DMS153 (cell line): ENCODE results near the gene CYB561D1.
A peak's percentile ranks its signal among the peaks of the same experiment; 100 is the strongest.

Experiments used
- DNase-seq: peaks from one replicate; lab custom pipeline; 2025; lab: John Stamatoyannopoulos, UW

The CYB561D1 gene

DNA sequence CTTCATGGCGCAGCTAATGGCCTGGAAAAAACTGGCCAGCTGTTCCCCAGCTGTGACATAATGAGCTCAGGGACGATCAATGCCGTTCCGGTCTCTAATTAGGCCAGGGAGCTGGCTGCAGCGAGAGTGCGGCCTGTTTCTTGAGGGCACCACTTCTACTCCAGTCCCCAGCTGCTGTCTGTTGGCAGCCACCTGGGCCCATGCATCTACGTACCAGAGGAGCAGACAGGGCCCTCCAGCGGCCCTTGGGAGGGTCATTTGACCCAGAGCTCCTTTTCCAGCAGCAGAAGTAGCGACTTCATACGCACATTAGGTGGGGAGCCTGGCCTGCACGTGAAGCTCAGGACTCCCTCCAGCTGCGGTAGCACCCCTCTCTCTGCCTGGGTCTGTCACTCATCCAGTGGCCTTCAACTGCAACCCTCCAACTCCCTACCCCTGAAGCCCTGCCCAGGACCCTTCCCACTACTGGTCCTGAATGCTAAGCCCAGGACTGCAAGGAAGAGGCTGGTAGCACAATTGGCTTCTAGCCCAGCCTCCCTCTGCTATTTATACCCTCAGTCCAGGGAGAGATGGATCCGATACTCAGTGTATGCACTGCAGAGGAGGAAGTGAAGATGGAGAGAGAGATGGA is 36.7 kb downstream of the CYB561D1 start:
- DNase-seq, result no peak

DNA sequence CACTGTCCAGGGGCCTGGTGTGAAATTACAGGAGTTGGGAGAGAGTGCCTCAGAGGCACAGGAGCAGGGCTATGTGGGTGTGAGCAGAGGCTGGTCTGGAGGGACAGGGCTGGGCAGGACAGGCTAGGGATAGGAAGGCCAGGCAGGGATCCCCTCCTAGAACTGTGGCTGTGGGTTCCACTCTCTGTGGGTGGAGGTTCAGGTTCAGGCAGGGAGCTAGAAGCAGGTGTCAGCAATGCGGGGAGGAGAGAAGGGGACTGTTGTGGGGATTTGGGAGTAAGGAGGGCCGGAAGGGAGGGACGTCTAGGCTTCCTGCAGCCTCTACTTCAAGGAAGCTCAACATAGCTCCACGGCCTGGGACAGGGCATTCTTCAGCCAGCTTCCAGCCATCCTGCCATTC is 37.5 kb downstream of the CYB561D1 start:
- no peak for DNase-seq

DNA sequence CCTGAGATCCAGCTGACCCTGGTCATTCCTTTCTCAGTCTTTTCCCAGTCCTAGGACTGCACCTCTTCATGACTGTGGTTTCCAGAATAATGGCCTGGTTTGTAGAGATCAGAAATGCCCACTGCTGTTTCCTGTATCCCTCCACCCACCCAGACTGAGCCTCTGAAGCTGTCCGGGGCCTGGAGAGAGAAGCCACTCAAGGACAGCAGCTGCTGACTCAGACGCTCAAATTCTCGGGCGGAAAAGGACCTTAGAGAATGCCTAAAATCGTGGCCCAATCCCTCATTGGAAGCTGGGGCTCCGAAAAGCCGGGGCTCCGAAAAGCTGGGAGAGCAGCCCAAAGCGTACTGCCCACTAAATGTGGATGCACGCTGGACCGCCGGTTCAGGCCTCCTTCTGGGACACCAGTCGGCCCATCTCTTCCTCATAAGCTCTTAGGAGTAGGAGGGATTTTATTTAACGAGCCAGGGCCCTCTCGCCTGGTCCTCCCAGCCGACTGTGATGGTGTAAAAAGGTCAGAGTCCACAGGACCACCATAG is 38.0 kb downstream of the CYB561D1 start:
- no peak for DNase-seq

DNA sequence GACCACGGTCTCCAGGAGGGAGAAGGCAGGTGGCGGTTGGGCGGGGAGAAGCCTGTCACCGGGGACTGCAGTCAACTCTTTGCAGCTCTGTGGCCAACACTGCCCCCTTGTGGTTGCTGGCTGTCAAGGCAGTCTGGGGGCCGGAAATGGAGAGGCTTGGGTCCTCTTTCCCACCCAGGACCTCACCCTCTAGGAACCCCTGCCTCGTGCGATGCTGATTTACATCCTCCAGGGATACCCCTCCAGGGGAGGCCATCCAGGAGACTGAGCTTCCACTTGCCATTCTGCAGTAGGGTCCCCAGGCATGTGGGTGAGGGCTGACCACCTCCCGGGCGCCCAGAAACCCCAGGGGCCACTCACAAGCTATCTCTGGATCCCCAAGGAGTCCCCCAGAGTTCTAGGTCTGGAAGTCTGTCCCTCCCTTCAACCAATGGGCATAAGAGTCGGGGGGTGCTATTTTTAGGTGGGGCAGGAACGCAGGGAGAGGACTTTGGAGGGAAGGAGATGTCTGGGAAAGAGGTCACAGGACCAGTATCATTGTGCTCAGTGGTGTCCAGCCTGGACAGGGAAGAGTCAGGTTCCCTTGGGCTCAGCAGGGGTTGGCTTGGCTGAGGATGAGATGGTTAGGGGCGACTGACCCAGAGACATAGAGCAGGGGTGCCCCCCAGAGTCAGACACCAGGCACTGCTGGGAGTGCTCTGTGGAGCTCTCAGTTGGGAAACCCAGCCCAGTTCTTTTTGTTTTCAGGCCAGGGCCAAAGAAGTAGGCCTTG is 38.7 kb downstream of the CYB561D1 start:
- peak; percentile 47 for DNase-seq

DNA sequence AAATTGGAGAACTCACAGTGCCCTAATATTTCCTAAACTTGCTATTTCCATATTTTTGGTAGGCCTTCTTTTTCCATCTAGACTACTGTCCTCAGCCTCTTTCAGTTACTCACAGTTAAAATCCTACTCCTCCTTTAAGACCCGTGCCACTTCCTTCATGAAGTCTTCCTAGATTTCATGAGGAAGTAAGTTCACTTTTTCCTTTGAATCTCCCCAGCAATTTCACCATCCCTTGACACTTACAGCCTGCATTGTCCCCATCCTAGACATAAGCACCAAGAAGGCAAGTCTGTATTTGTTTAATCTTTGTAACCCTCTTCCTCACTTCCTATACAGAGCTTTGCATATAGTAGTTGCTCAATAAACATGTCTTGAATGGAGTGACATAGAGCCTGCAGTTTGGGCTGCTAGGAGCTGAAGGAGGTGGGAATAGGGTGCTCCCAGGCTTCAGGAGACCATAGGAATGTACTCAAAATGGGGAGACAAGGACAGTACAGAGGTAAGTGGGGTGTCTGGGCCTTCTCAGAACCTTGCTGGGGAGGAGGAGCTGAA is 40.5 kb downstream of the CYB561D1 start:
- no peak for DNase-seq

DNA sequence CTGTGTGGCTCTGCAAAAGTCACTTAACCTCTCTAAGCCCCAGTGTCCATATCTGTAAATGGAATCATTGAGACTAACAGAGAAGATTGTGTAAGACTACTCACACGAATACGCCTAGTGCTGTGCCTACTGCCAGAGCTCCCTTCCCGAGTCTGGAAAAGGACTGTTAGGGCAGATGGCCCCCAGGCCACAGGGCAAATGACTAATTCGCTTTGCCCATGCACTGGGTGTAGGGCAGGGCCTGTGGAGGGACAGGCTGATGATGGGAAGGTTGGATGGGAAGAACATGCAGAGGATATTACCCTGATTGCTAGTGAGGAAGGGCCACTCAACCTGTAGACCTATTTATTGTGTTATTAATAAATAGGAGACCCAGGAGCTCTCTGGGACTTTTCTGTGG is 41.6 kb downstream of the CYB561D1 start:
- no peak for DNase-seq

DNA sequence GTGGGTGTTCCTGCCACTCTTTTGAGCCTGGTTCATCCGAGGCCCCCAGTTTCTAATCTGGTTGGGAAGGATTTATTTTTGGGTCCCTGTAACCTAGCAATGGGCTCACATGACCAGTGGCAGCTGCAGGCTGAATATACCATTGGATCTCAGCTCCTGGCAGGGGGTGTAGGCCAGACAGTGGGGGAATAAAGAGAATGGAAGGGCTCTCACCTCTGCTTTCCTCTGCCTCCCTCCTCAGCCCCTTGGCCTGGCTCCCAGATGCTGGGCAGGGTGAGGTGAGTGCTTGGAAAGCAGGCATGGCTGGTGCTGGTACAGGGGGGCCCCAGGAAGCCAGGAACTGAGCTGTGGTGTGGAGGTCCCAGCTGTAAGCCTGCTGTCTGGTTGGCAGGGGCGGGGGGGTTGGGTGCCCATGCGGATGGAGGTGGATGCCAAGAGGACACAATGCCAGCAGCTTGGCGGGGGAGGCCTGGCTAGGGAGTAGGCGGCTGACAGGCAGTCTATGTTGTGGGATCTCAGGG is 42.1 kb downstream of the CYB561D1 start:
- peak; percentile 20 for DNase-seq

DNA sequence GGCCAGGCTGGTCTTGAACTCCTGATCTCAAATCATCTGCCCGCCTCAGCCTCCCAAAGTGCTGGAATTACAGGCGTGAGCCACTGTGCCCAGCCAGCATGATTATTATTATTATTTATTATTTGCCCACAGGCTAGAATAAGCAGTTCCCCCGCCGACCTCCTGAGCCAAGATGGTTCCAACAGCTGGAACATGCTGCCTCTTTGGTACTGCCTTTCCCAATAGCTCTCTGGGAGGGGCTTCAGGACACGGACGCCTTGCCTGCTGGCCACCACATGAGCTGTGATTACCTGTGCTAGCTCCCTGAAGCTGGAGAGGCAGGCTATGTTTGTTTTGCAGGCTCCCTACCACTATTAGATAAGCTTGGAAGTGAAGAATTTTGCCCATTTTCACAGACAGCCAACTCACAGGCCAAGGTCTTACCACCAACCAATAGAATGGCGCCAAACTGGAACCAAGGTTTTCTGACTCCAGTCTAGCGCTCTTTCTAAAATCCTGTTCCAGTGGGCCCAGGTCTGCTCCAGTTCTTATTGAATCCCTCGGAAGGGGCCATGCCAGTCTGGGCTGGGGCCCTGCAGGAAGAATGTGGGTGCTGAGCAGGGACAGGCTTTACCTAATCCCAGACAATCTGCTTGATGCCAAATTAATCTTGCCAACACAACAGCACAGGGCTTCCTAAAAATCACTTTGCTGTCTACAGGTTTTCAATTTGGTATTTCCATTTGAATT is 43.7 kb downstream of the CYB561D1 start:
- no peak for DNase-seq

DNA sequence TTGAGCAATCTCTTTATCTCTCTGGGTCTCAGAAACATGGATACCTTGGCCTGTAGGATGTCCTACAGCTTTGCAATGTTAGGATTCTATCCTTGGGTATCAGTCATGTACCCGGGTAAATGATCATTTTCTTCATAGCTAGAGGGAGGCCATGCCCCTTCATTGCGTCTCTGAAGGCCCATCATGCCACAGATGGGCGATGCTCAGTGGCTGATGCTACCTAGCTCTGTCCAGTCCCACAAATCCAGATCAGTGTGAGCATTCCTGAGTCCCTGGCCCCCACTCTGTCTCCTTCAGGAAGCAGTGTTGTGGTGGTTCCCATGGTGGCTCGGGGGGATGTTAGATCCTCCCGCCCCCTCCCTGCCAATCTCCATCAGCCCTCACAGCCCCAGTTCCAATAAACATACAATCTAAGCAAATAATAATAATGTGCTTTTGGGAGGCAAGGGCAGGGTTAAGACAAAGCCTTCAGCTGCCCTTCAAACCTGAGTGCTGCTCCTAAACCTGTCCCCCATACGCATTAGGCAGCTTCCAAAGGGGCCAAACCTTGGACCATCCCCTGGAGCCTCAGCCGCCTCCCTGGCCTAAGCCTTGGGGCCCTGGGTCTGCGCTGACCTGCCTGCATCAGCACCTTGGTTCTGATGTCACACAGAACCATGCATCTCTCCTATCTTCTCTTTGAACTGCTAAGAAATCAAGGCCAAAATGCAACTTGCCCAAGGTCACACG is 45.1 kb downstream of the CYB561D1 start:
- no peak for DNase-seq

DNA sequence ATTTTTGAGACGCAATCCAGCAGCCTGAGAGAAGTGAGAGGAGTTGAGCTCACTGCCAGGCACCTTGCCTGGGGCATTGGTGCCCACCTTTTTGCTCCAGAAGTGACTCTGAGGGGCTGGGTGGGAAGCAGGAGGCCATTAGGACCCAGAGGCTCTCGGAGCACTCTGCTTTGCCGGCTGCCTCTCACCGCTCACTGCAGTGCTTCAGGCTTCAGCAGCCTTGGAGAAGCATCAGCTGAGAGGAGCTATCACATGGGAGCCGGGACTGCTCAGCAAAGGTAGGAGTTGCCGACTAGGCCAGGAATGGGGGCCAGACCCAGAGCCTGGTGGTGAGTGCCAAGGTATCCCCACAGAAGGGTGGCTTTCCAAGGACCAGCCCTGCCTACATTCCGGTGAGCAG is 45.8 kb downstream of the CYB561D1 start, which contains the start of gene GPR61:
TSS of gene GPR61 (plus strand) at position 197 of the 400 bp plus-strand sequence. CDS start 3,151 bp downstream, outside the sequence.
- no peak for DNase-seq

DNA sequence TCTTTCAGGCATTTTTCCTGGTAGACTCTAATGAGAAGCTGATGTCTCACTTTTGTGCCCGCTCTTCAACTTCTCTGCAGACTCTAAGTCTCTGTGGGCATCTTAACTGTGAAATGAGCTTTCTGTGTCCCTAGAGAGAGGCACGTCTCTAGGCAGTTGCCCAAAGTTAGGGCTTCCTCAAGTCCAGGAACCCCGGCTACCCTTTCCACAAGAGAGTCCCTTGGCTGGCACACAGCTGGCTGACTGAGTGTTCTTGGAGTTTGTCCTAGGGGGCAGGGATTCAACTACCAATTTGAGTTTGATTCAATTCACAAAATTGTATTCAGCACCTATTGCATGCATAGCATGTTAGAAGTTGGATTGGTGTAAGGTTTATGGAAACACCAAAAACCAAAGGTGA is 47.2 kb downstream of the CYB561D1 start:
- no peak for DNase-seq

DNA sequence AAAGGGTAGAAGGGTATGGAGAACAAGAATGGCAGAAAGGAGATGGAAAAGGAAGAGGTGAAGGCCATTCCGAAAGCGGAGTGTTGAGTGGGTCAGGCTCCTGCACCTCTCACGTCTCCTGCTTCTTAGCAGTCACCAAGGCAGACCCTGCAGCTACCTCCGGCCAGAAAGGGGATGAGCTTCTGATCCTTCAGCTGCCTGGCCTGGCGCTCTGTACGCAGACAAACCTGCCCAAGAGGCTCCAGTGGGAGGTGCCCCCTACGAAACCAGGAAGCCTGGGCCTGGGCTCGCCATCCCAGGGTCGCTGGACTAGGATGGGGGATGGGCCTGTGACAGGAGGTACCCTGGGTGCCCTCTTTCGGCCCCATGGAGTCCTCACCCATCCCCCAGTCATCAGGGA is 48.8 kb downstream of the CYB561D1 start:
- DNase-seq, result no peak

DNA sequence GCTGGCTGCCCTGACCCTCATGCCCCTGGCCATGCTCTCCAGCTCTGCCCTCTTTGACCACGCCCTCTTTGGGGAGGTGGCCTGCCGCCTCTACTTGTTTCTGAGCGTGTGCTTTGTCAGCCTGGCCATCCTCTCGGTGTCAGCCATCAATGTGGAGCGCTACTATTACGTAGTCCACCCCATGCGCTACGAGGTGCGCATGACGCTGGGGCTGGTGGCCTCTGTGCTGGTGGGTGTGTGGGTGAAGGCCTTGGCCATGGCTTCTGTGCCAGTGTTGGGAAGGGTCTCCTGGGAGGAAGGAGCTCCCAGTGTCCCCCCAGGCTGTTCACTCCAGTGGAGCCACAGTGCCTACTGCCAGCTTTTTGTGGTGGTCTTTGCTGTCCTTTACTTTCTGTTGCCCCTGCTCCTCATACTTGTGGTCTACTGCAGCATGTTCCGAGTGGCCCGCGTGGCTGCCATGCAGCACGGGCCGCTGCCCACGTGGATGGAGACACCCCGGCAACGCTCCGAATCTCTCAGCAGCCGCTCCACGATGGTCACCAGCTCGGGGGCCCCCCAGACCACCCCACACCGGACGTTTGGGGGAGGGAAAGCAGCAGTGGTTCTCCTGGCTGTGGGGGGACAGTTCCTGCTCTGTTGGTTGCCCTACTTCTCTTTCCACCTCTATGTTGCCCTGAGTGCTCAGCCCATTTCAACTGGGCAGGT is 49.5 kb downstream of the CYB561D1 start:
- DNase-seq, result no peak

DNA sequence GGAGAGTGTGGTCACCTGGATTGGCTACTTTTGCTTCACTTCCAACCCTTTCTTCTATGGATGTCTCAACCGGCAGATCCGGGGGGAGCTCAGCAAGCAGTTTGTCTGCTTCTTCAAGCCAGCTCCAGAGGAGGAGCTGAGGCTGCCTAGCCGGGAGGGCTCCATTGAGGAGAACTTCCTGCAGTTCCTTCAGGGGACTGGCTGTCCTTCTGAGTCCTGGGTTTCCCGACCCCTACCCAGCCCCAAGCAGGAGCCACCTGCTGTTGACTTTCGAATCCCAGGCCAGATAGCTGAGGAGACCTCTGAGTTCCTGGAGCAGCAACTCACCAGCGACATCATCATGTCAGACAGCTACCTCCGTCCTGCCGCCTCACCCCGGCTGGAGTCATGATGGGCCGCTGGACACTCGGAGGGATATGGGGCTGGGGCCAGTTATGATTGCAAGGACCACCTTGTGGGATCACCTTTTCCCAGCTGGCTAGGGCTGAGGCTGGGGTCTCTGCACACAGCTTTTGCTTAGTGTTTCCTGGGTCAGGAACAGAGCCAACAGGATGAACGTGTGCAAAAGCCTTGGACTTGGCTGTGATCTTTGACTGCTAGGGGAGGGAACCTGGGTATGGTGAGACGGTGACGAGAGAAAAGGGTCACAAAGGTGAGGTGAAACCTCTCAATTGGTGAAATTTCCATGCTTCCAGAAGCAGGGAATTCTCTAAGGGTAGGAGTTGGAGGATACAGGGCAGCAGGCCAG is 50.3 kb downstream of the CYB561D1 start:
- no peak for DNase-seq

DNA sequence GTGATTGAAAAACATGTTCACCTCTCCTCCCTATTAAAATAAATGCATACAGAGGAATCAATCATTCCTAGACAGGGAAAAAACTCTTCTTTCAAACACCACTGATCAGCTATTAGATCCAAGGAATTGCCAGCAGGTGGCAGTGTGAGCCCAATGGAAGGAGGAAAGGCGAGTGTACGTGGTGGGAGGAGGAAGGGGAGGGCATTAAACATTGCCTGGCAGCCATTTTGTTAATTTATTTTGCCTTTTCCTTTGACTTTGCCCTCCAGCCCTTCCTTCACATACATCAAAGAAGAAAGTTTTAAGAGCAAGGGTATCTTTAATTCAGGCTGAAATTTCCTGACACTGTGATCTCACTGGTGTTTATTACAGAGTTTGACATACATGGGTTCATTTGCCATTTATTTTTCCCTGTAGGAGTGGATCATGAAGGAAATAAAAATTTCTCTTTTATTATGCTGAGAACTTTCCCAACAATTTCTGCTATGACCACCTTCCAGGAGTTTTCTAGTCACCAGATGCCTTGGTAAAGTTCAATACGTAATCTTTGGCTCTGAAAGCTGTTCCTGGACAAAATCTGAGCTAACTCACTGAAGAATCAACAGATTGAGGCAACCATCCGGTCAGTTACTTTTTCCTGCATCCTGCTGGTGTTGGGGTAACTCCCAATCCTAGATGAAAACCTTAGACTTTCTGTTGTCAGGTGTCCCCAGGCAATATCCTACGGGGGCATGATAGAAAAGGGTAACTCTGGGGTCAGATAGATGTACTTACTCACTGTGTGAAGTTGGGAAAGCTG is 52.6 kb downstream of the CYB561D1 start:
- DNase-seq, result peak; percentile 80

DNA sequence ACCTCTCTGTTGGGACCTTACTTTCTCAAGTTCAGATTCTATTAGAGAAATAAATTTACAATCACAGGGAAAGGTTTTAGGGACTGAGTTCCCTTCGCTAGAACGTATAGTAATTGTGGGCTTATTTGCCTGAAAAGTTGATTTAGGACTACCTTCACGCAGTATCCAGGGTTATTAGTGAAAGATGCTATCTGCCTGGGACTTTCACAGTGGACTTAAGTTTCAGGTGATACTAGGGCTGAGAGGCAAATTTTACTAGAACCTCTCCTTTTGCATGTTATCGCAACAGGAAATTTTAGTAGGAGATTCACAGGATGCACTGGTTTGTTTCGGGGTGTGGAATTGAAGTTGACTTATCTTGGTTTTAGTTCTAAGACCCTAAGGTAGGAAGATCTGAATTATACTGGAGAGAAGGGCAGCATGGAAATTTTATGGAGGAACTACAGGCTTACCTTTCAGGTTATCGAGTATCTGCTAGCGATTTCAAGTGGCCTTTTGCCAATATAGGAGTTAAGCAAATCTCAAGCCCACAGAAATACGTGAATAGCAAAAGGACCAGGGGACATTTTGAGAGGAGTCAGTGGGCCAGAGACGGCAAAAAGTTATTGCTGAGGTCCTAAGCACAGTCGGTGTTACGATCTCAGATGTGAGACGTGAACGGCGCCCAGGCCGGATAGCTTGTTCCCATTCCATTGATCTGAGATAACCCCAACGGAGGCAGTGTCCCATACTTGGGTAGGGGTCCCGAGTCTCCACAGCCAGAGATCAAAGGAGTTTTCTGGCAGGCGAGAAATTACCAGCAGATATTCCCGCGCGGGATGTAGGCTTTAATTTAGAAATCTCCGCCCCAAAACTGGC is 53.8 kb downstream of the CYB561D1 start:
- DNase-seq, result no peak

DNA sequence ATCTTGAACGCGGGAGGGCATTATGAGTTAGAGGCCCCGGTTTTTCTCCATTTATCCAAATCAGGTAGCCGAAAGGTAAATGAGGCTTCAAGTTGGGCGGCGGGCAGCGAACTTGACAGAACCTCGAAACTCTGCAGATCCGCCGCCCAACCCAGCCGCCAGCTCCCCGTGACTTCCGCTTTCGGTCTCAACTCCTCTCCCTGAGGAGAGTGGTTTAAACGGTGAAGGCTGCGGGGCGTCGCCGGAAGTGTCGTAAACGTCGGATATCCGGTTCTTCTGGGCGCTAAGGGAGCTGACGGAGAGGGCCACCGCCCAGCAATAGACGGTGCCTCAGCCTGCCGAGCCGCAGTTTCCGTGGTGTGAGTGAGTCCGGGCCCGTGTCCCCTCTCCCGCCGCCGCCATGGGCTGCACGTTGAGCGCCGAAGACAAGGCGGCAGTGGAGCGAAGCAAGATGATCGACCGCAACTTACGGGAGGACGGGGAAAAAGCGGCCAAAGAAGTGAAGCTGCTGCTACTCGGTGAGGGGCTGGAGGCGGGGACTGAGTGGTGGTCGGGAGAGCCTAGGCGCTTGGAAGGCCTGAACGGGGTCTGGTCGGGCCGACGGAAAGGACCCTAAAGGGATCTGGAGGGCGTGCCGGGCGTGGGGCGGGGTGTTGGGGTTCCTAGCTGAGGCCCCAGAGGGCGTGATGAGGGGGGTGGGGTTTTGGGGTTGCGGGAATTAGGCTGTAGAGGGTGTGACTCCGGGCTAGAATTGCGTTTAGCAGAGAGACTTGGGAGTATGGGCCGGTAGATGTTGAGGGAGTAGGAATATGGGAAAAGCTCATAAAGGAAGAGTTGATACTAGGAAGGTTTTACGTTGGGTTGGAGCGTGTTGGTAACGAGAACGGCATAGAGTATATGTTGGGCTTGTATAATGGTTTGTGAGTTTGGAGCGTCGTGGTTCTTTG is 54.7 kb downstream of the CYB561D1 start, which contains the start of gene GNAI3:
TSS of gene GNAI3 (plus strand) at position 295 of the 947 bp plus-strand sequence. CDS start at position 401, 106 bp downstream.
- DNase-seq, result peak; percentile 90
